HG03342 (cell line): Measurements from ENCODE around the gene ARMC5.
"Not testable (repeated sequence)": the region's sequence is repeated elsewhere in the genome, so short reads cannot be mapped to it uniquely, and the experiment has no call there.

Experiments
- ATAC-seq: cut with Tn5 transposase; IDR thresholded peaks from one replicate; pipeline ENCODE4 v1.9.1; 2021; ENCODE audit warnings: mild to moderate bottlenecking, moderate library complexity; ENCODE audit not compliant: unreplicated experiment

ARMC5 gene

DNA sequence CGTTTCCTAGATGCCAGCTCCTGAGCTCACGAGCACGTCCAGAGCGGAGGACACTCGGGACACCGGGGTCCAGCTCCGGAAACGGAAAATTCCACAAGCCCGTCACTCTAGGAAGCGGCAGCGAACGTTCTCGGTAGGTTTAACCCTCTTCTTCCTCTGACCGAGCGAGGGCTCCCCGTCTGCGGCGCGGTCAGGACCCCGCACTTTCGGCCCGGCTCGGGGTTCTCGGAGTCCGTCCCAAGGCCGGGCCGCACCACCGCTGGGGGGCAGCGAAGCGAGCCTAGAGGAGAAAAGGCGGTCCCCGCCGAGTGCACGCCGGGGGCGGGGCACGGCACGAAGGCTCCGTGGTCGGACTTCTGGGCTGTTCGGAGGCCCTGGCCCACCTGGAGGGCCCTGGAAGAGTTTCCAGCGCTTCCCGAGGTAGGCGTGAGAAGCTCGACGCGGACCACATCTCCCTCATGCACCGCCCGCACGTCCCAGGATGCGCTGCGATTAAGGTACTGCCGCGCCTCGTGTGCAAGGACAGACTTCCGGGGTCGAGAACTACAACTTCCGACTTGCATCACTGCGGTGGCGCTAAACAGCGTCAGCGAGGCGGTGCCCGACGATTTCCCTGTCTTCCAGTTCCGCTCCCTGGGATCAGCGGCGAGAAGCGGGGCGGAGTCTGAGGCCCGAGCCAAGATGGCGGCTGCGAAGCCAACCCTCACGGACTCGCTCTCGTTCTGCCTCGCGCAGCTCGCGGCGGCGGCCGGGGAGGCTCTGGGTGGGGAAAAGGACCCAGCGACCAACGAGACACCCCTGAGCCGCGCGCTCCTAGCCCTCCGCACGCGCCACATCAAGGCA lies at the start of gene ARMC5:
Gene ARMC5 (plus strand): TSS at position 658 of the 843 bp plus-strand sequence. CDS start 24 bp downstream, at position 682.
- ATAC-seq, result peak; percentile 74

- ATAC-seq, result no peak
Observed at GRCh38 chr16:31410082-31410481, 49.2 kb upstream of the ARMC5 start.

- ATAC-seq, result no peak
Observed at GRCh38 chr16:31411024-31411844, 48.1 kb upstream of the ARMC5 start.

- no peak for ATAC-seq
Observed at GRCh38 chr16:31412750-31413149, 46.6 kb upstream of the ARMC5 start.

- no peak for ATAC-seq
Observed at GRCh38 chr16:31413381-31413780, 45.9 kb upstream of the ARMC5 start.

- ATAC-seq, result no peak
Observed at GRCh38 chr16:31413943-31414342, 45.4 kb upstream of the ARMC5 start.

GRCh38 chr16:31414706-31415105 lies 44.6 kb upstream of the ARMC5 start:
- ATAC-seq, result no peak

GRCh38 chr16:31416371-31416770 lies 42.9 kb upstream of the ARMC5 start:
- ATAC-seq, result no peak

DNA sequence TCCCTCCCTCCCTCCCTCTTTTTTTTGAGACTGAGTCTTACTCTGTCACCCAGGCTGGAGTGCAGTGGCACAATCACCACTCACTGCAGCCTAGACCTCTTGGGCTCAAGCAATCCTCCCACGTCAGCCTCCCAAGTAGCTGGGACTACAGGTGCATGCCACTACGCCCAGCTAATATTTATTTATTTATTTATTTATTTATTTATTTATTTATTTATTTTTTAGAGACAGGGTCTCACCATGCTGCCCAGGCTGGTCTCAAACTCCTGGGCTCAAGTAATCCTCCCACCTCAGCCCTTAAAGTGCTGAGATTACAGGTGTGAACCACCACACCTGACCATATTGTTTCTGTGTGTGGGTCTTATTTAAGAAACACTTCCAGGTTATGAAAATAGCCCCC lies 42.3 kb upstream of the ARMC5 start:
- ATAC-seq, result not testable (repeated sequence)

DNA sequence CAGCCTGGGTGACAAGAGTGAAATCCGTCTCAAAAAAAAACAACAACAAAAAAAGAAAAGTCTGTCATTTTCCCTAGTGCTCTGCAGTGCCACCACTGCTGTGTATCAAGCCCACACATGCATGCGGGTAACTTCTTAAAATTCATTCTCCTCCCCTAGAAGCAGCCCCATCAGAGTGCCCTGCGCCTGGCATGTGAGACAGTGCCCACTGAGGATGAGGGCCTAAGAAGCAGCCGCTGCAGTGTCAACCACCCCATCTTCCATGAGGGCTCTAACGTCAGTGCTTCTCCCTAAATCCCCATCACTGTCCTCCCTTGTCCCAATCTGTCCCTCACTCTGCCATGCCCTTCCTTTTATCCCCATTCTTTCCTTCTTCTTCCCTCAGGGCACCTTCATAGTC lies 41.4 kb upstream of the ARMC5 start:
- ATAC-seq, result no peak

DNA sequence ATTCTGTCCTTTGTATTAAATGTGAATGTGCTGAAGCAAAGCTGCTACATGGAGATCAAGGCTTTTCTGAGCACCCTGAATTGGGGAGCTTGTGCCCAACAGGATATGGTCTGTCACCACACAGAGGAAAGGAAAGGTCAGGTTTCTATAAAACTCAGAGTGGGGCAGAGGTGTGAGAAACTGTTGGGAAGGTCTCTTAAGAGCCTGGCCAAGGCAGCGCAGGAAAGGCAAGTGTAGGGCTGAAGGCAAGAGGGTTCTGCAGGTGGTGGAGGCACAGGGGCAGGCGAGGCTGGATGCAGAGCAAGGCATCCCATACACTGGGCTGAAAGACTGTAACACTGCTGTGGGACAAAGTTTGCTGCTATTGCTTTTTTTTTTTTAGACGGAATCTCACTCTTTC lies 39.3 kb upstream of the ARMC5 start:
- no peak for ATAC-seq

DNA sequence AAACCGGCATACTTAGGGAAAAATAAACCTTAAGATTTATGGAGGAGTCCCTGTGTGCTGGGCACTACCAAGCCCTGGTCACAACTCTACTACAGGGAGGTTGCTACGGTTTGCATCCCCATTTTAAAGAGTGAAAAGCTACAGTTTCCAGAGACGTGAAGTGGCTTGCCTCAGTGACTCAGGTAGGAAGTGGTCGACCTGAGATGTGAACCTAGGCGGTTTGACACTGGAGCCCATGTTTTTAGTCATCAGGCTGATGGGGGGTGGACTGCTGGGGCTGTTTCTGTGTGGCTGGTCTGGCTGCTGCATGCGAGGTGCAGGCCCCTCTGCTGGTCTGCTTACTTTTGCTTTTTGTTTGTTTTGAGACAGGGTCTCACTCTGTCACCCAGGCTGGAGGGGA lies 37.7 kb upstream of the ARMC5 start:
- ATAC-seq, result no peak

DNA sequence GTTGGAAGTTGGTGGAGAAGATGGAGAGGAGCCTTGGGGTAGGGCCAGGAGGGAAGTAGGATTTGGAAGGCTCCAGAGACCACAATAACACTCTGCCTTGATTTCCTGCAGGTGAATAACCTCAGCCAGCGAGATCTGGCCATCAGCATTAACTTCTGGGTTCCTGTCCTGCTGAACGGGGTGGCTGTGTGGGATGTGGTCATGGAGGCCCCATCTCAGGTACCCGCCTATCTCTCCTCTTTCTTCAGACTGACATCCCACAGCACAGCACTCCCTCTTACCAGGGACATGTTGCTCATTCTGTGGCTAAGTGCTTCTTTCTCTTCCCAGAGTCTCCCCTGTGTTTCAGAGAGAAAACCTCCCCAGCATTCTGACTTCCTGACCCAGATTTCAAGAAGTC lies 36.1 kb upstream of the ARMC5 start:
- ATAC-seq, result no peak

GRCh38 chr16:31423801-31424200 lies 35.5 kb upstream of the ARMC5 start:
- no peak for ATAC-seq

- no peak for ATAC-seq
Observed at GRCh38 chr16:31427441-31428278, 31.6 kb upstream of the ARMC5 start.

DNA sequence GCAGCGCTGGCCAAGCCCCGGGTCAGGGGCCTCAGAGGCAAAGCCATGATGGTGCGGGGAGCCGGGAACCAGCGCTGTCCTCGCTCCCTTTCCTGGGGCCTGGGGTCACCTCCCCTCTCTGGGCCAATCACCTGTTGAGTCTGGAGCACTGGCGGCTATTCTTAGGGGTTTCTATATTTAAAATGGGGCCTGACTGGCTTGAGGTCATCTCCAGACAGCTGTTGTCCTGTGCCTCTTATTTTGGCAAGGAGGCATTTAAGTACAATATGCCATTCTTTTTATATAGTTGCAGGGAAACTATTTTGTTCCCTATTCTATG lies 31.1 kb upstream of the ARMC5 start, which contains the start of gene COX6A2:
Gene COX6A2 (minus strand): TSS at position 82 of the 319 bp plus-strand sequence. CDS start 35 bp downstream, at position 47.
- no peak for ATAC-seq

GRCh38 chr16:31428638-31429247 lies 30.6 kb upstream of the ARMC5 start:
- no peak for ATAC-seq

GRCh38 chr16:31429314-31429713 lies 30.0 kb upstream of the ARMC5 start:
- ATAC-seq, result no peak

DNA sequence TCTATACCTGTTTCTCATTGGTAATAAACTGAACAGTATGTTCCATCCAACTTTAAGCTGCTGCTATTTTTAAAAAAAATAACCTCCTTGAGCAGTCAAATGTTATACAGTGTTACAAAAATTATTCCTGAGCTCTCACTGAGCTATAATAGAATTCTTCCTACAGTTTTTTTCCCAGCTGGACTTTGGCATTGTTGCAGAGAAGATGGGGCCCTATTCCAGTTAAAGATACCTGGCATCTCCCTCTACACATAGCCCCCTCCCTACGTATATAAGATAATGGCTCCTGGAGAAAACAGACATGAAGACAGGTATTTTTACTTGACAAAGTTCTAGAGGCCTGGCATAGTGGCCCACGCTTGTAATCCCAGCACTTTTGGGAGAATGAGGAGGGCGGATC lies 29.5 kb upstream of the ARMC5 start:
- ATAC-seq, result no peak

- ATAC-seq, result no peak
Observed at GRCh38 chr16:31430380-31431052, 28.8 kb upstream of the ARMC5 start.
